WTC11 (cell line): ENCODE data around the gene CELF4.

ENCODE experiments used
- TF ChIP-seq, protein P1 (sequence below): fragments of 200-600 bp; IDR thresholded peaks from 2 replicates; pipeline ENCODE4 v1.8.0; 2022; ENCODE audit warnings: antibody characterized with exemption
- TF ChIP-seq, protein P2 (sequence below): sonication (generic); formaldehyde crosslinking; IDR thresholded peaks from 2 replicates; pipeline ENCODE4 v1.8.0; 2022; ENCODE audit warnings: mild to moderate bottlenecking, missing genetic modification reagents

DNA sequence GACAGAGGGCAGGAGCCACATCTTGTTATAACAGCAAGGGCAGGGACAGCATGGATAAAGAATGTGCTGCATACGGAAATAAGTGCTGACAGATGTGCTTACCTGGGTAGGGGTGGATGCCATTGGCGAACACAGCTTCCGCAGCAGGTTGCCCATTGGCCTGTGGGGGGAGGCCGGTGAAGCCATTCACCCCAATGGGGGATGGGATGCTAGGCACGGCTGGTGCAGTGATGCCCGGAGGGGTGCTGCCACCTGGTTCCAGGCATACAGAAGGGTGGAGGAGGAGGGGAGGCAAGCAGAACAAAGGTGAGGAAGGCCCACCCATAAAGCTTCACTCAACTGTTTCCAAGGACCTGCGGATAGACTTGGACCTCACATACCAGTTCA, 294.9 kb downstream of the CELF4 start:
- TF ChIP-seq, protein P1, sequence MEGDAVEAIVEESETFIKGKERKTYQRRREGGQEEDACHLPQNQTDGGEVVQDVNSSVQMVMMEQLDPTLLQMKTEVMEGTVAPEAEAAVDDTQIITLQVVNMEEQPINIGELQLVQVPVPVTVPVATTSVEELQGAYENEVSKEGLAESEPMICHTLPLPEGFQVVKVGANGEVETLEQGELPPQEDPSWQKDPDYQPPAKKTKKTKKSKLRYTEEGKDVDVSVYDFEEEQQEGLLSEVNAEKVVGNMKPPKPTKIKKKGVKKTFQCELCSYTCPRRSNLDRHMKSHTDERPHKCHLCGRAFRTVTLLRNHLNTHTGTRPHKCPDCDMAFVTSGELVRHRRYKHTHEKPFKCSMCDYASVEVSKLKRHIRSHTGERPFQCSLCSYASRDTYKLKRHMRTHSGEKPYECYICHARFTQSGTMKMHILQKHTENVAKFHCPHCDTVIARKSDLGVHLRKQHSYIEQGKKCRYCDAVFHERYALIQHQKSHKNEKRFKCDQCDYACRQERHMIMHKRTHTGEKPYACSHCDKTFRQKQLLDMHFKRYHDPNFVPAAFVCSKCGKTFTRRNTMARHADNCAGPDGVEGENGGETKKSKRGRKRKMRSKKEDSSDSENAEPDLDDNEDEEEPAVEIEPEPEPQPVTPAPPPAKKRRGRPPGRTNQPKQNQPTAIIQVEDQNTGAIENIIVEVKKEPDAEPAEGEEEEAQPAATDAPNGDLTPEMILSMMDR = no peak
- TF ChIP-seq, protein P2, sequence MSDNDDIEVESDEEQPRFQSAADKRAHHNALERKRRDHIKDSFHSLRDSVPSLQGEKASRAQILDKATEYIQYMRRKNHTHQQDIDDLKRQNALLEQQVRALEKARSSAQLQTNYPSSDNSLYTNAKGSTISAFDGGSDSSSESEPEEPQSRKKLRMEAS (CRISPR knock-in tag) = no peak
